Hematopoietic multipotent progenitor cell treated with erythropoietin and hydrocortisone succinate and interleukin-3 and kit ligand, for 4 days (in vitro differentiated cells): ENCODE results near the gene GATA6.
A peak's percentile ranks its signal among the peaks of the same experiment; 100 is the strongest.
"Not testable (repeated sequence)": the region's sequence is repeated elsewhere in the genome, so short reads cannot be mapped to it uniquely, and the experiment has no call there.

Source experiments
- DNase-seq: peaks from one replicate; pipeline ENCODE4 v3.0.0-alpha.2; 2015

Gene GATA6

GRCh38 chr18:22211657-22212056 is 42.3 kb downstream of the GATA6 start:
- peak; percentile 68 for DNase-seq

GRCh38 chr18:22213333-22213973 is 44.1 kb downstream of the GATA6 start:
- DNase-seq: no peak

GRCh38 chr18:22214731-22215528 is 45.5 kb downstream of the GATA6 start:
- no peak for DNase-seq

- no peak for DNase-seq
Observed at GRCh38 chr18:22218835-22219234, 49.4 kb downstream of the GATA6 start.

- no peak for DNase-seq
Observed at GRCh38 chr18:22219568-22220355, 50.4 kb downstream of the GATA6 start.

GRCh38 chr18:22220585-22220984 is 51.2 kb downstream of the GATA6 start:
- DNase-seq: not testable (repeated sequence)

GRCh38 chr18:22221350-22221749 is 52.0 kb downstream of the GATA6 start:
- DNase-seq: peak; percentile 4

- no peak for DNase-seq
Observed at GRCh38 chr18:22223254-22223964, 54.0 kb downstream of the GATA6 start.

- DNase-seq: no peak
Observed at GRCh38 chr18:22223965-22224322, 54.6 kb downstream of the GATA6 start.

GRCh38 chr18:22224339-22224738 is 55.0 kb downstream of the GATA6 start:
- DNase-seq: no peak

- DNase-seq: no peak
Observed at GRCh38 chr18:22226801-22227200, 57.4 kb downstream of the GATA6 start.

GRCh38 chr18:22228976-22229375 is 59.6 kb downstream of the GATA6 start:
- no peak for DNase-seq

- no peak for DNase-seq
Observed at GRCh38 chr18:22229456-22230124, 60.2 kb downstream of the GATA6 start.

GRCh38 chr18:22230471-22230945 is 61.1 kb downstream of the GATA6 start:
- no peak for DNase-seq

- no peak for DNase-seq
Observed at GRCh38 chr18:22233266-22233665, 63.9 kb downstream of the GATA6 start.

GRCh38 chr18:22238036-22238435 is 68.6 kb downstream of the GATA6 start:
- DNase-seq: no peak

GRCh38 chr18:22238681-22239080 is 69.3 kb downstream of the GATA6 start:
- no peak for DNase-seq

- no peak for DNase-seq
Observed at GRCh38 chr18:22241921-22242361, 72.6 kb downstream of the GATA6 start.

GRCh38 chr18:22243513-22243912 is 74.1 kb downstream of the GATA6 start:
- DNase-seq: no peak

- DNase-seq: no peak
Observed at GRCh38 chr18:22250026-22250425, 80.6 kb downstream of the GATA6 start.

GRCh38 chr18:22250591-22250996 is 81.2 kb downstream of the GATA6 start:
- no peak for DNase-seq
